ENCODE measurements around the gene TSPAN5. TPM values are rescaled to one million over a fixed set of nuclear protein-coding genes. Genes with fewer than 3 reads are reported as not detected.

TSPAN5 gene
- total and polyA plus RNA-seq, 2 of the 4 experiments (the other 2 are of a cell fraction) = 64.8 to 79.6 TPM

GRCh38 chr4:98669577-98669976 lies 11.2 kb upstream of the TSPAN5 start:
- H2BK15ac ChIP-seq (ENCODE audit: low read depth, low read length) = no peak overlapping the region
- no peak overlapping the region for H2BK120ac ChIP-seq (ENCODE audit: low read depth, low read length)
- intact Hi-C loops (cut with micrococcal nuclease) = no loop called here
- no peak overlapping the region for H3K4me3 ChIP-seq (ENCODE audit: insufficient read depth, low read depth, low read length)
- H3K27me3 ChIP-seq (ENCODE audit: control insufficient read depth, insufficient read depth, low read length) = no peaks in the 10 kb centered on the region
- H3K9me1 ChIP-seq (ENCODE audit: insufficient read depth, low read length) = no peaks in the 10 kb centered on the region; the same call in 1 of the 2 replicates
- no peak overlapping the region for H4K5ac ChIP-seq (ENCODE audit: low read depth, low read length)
- no peaks in the 10 kb centered on the region for H3K36me3 ChIP-seq (ENCODE audit: control insufficient read depth, insufficient read depth, low read length)
- no peak overlapping the region for H3K23ac ChIP-seq (ENCODE audit: low read depth, low read length)
- no peaks in the 10 kb centered on the region for H3K9me3 ChIP-seq (ENCODE audit: control insufficient read depth, insufficient read depth, low read length)
- H3K4me2 ChIP-seq (ENCODE audit: low read depth, low read length) = no peak overlapping the region
- ChIA-PET CTCF (no interaction called here), POLR2A (ENCODE audit: unreplicated experiment) (interaction anchor here (0.5 kb wide), 1 partner anchor 1215 kb away, joined by 4 read pairs; no protein-coding TSS in a partner anchor)
- H2BK5ac ChIP-seq (ENCODE audit: low read depth, low read length, poor library complexity, severe bottlenecking) = no peak overlapping the region
- no peak overlapping the region for H3K4ac ChIP-seq (ENCODE audit: low read depth, low read length)
- H4K8ac ChIP-seq (ENCODE audit: low read depth in 2 of 2, low read length in 2 of 2) = no peak overlapping the region
- dilution Hi-C loops (cut with HindIII; ENCODE audit: low sequenced_read_pairs, unreplicated experiment) = no loop called here
- ATAC-seq (ENCODE audit: low read depth) (no peak), DNase-seq (no peak)
- no peak overlapping the region for H3K56ac ChIP-seq (ENCODE audit: extremely low read depth, insufficient read depth, low read length)
- H3K18ac ChIP-seq (ENCODE audit: low read depth, low read length) = no peak overlapping the region
- H3K9ac ChIP-seq (ENCODE audit: low read depth, low read length) = no peak overlapping the region
- in situ Hi-C loops (cut with MboI; ENCODE audit: low sequenced_read_pairs) = loop anchor here (10.0 to 25.0 kb wide), 3 partner anchors 385 to 507 kb away; partner anchors contain the start of gene RAP1GDS1
- H3K4me1 ChIP-seq (ENCODE audit: control insufficient read depth, insufficient read depth, low read length) = 0 out of 2 replicates have a peak, but pooled peaks cover 1% of the 10 kb centered on the region
- no peak overlapping the region for H2AFZ ChIP-seq (replicated peaks; ENCODE audit: low read length, poor library complexity)
- H2AK5ac ChIP-seq (ENCODE audit: low read depth, low read length) = no peak overlapping the region
- BruUV-seq (replicated peaks) = no TSS peak
- H4K91ac ChIP-seq (ENCODE audit: insufficient read depth, low read depth, low read length) = no peak overlapping the region
- H2BK20ac ChIP-seq (ENCODE audit: low read depth, low read length) = no peak overlapping the region
- H2AK9ac ChIP-seq (replicated peaks; ENCODE audit: low read depth, low read length, poor library complexity) = no peak overlapping the region
- no peak overlapping the region for H3K27ac ChIP-seq (ENCODE audit: insufficient read depth, low read length)
- WGBS, 2 experiments (ENCODE audit: extremely low coverage in 2 of 2, insufficient read length in 1 of 2) = no CpG with 5 or more reads among the region's 4 CpGs
- no peak for TF ChIP-seq ELK1 (IDR thresholded peaks at IDR 0.05; ENCODE audit: borderline replicate concordance, low read depth, low read length)
- TF ChIP-seq NFE2L2 (IDR thresholded peaks at IDR 0.05; ENCODE audit: low read depth, low read length) = peak; percentile 6; the same call in 1 of the 2 replicates
- no peak for TF ChIP-seq CHD1 (IDR thresholded peaks at IDR 0.05; ENCODE audit: low read depth, low read length)
- H4K20me1 ChIP-seq (ENCODE audit: insufficient read depth, low read length) = no peaks in the 10 kb centered on the region
- H3K79me1 ChIP-seq (ENCODE audit: low read depth in 1 of 2, low read length in 2 of 2) = no peaks in the 10 kb centered on the region
- no peak overlapping the region for H3K14ac ChIP-seq (replicated peaks; ENCODE audit: low read depth, low read length)

Measured in IMR-90 (cell line).